GM23338 (cell line): Measurements from ENCODE around the gene FLG2. TPM values are rescaled to one million over a fixed set of nuclear protein-coding genes. Genes with fewer than 3 reads are reported as not detected.

Experiments
- ATAC-seq: fragments of 200-7000 bp; cut with Tn5 transposase; 3 replicates; pipeline ENCODE4 v1.9.1; 2020
- DNase-seq: peaks from one replicate; pipeline ENCODE4 v3.0.0-alpha.2; 2015; ENCODE audit warnings: low spot score
- H2AFZ ChIP-seq: fragments of 200-600 bp; sonication (generic); 2 replicates; pipeline ENCODE4 v1.8.0; 2016; ENCODE audit warnings: antibody characterized with exemption, mild to moderate bottlenecking, moderate library complexity
- H3F3A ChIP-seq: fragments of 200-600 bp; sonication (generic); replicated peaks from 2 replicates; pipeline ENCODE4 v1.8.0; 2017; ENCODE audit warnings: antibody characterized with exemption, mixed run types, low read depth
- H3K27ac ChIP-seq: fragments of 200-600 bp; sonication (generic); 2 replicates; pipeline ENCODE4 v1.6.1; 2016; ENCODE audit warnings: low read depth
- H3K27me3 ChIP-seq: fragments of 200-600 bp; sonication (generic); 2 replicates; pipeline ENCODE4 v1.8.0; 2016; ENCODE audit warnings: mild to moderate bottlenecking, mixed run types, moderate library complexity; ENCODE audit not compliant: insufficient read depth
- H3K36me3 ChIP-seq: fragments of 200-600 bp; sonication (generic); 2 replicates; pipeline ENCODE4 v1.8.0; 2016; ENCODE audit warnings: mild to moderate bottlenecking; ENCODE audit not compliant: insufficient read depth
- H3K4me1 ChIP-seq: fragments of 200-600 bp; sonication (generic); 2 replicates; pipeline ENCODE4 v1.8.0; 2016; ENCODE audit warnings: mild to moderate bottlenecking, moderate library complexity; ENCODE audit not compliant: insufficient read depth
- H3K4me2 ChIP-seq: fragments of 200-600 bp; sonication (generic); 2 replicates; pipeline ENCODE4 v1.7.1; 2017; ENCODE audit warnings: mixed run types
- H3K4me3 ChIP-seq: fragments of 200-600 bp; sonication (generic); 2 replicates; pipeline ENCODE4 v1.6.1; 2016; ENCODE audit warnings: mixed run types
- H3K79me2 ChIP-seq: fragments of 200-600 bp; sonication (generic); replicated peaks from 2 replicates; pipeline ENCODE4 v1.8.0; 2017; ENCODE audit warnings: mild to moderate bottlenecking; ENCODE audit not compliant: insufficient read depth
- H3K9me2 ChIP-seq: fragments of 200-600 bp; sonication (generic); 2 replicates; pipeline ENCODE4 v1.8.0; 2017; ENCODE audit not compliant: insufficient read depth
- H4K20me1 ChIP-seq: fragments of 200-600 bp; sonication (generic); replicated peaks from 2 replicates; pipeline ENCODE4 v1.8.0; 2017; ENCODE audit warnings: mild to moderate bottlenecking; ENCODE audit not compliant: insufficient read depth
- H3K27ac Mint-ChIP-seq: 2 replicates; pipeline ENCODE4 v1.8.0; 2020; ENCODE audit warnings: inconsistent platforms, mild to moderate bottlenecking, moderate library complexity, mixed read lengths
- H3K27me3 Mint-ChIP-seq: 3 replicates; pipeline ENCODE4 v1.8.0; 2022; ENCODE audit warnings: low read depth, mild to moderate bottlenecking, moderate library complexity, mixed read lengths, inconsistent platforms; ENCODE audit not compliant: insufficient read depth, poor library complexity
- H3K36me3 Mint-ChIP-seq: 3 replicates; pipeline ENCODE4 v1.8.0; 2021; ENCODE audit warnings: low read depth, mild to moderate bottlenecking, inconsistent platforms, moderate library complexity, mixed read lengths
- H3K4me1 Mint-ChIP-seq: 3 replicates; pipeline ENCODE4 v1.8.0; 2020; ENCODE audit warnings: mild to moderate bottlenecking, inconsistent platforms, mixed read lengths
- H3K4me3 Mint-ChIP-seq: 3 replicates; pipeline ENCODE4 v1.8.0; 2021; ENCODE audit warnings: moderate library complexity, mild to moderate bottlenecking, inconsistent platforms, mixed read lengths
- H3K9me3 Mint-ChIP-seq: 3 replicates; pipeline ENCODE4 v1.8.0; 2020; ENCODE audit warnings: moderate library complexity, mild to moderate bottlenecking, inconsistent platforms, mixed read lengths
- CREB1 ChIP-seq: fragments of 250-450 bp; sonication (Bioruptor Pico); IDR thresholded peaks from 2 replicates; pipeline ENCODE4 v1.5.0; 2020; ENCODE audit warnings: low read depth, mild to moderate bottlenecking, moderate library complexity
- CTCF ChIP-seq, 2 experiments: fragments of 200-600 bp in 1 of 2; sonication (generic) in 1 of 2; conservative IDR thresholded peaks; 2 replicates each; pipeline versions ENCODE4 v1.5.1 to v1.6.1; 2016 to 2017; ENCODE audit warnings: antibody characterized with exemption in 2 of 2, low read depth in 2 of 2, mild to moderate bottlenecking in 2 of 2, moderate library complexity in 1 of 2
- ETS1 ChIP-seq: IDR thresholded peaks from 2 replicates; pipeline ENCODE4 v1.6.1; 2016; ENCODE audit warnings: antibody characterized with exemption
- EZH2 ChIP-seq: fragments of 200-600 bp; sonication (generic); IDR thresholded peaks from one replicate; pipeline ENCODE4 v1.8.0; 2017; ENCODE audit warnings: antibody characterized with exemption, mild to moderate bottlenecking, low read depth; ENCODE audit not compliant: unreplicated experiment
- EZH2phosphoT487 ChIP-seq: fragments of 200-600 bp; sonication (generic); IDR thresholded peaks from one replicate; pipeline ENCODE4 v1.8.1; 2018; ENCODE audit warnings: antibody characterized with exemption; ENCODE audit not compliant: unreplicated experiment
- JUNB ChIP-seq: IDR thresholded peaks from one replicate; pipeline ENCODE4 v1.6.1; 2016; ENCODE audit warnings: antibody characterized with exemption; ENCODE audit not compliant: unreplicated experiment
- NANOG ChIP-seq: IDR thresholded peaks from 2 replicates; pipeline ENCODE4 v1.6.1; 2016; ENCODE audit warnings: antibody characterized with exemption, borderline replicate concordance
- STAT1 ChIP-seq: IDR thresholded peaks from one replicate; pipeline ENCODE4 v1.6.1; 2016; ENCODE audit warnings: antibody characterized with exemption; ENCODE audit not compliant: unreplicated experiment
- ZNF114 ChIP-seq: fragments of 250-450 bp; sonication (Bioruptor Pico); IDR thresholded peaks from 2 replicates; pipeline ENCODE4 v1.5.0; 2020; ENCODE audit warnings: mild to moderate bottlenecking, moderate library complexity
- ZNF331 ChIP-seq: fragments of 250-450 bp; sonication (Bioruptor Pico); IDR thresholded peaks from 2 replicates; pipeline ENCODE4 v1.5.0; 2020; ENCODE audit warnings: low read depth, mild to moderate bottlenecking, moderate library complexity
- ZNF462 ChIP-seq: fragments of 250-450 bp; sonication (Bioruptor Pico); IDR thresholded peaks from 2 replicates; pipeline ENCODE4 v1.5.0; 2020; ENCODE audit warnings: mild to moderate bottlenecking, moderate library complexity
- long read RNA-seq: library from polyadenylated mRNA; unstranded; transcript quantifications from one replicate; pipeline ENCODE4 v2.0.0, GENCODE V29; 2020; ENCODE audit not compliant: unreplicated experiment
- polyA plus RNA-seq: library from polyadenylated mRNA; unstranded; fragments of >200 nt; fragmentation: Nextera tagmentation; extraction: Ambion mirVana; gene quantifications from 2 replicates; pipeline ENCODE4 v1.2.1, GENCODE V29; 2016
- total RNA-seq: library from RNA; depleted of rRNA; stranded (reverse); fragments of >200 nt; shearing (Covaris generic); gene quantifications from 2 replicates; pipeline ENCODE4 v1.2.3, GENCODE V29; 2014; rRNA removed
- TF ChIP-seq, protein P1 (sequence below): IDR thresholded peaks from one replicate; pipeline ENCODE4 v1.6.1; 2018; ENCODE audit warnings: antibody characterized with exemption; ENCODE audit not compliant: unreplicated experiment

The FLG2 gene
- total RNA-seq (not detected in 2 replicates), polyA plus RNA-seq (not detected in 2 replicates)
- long read RNA-seq = 0 reads

DNA sequence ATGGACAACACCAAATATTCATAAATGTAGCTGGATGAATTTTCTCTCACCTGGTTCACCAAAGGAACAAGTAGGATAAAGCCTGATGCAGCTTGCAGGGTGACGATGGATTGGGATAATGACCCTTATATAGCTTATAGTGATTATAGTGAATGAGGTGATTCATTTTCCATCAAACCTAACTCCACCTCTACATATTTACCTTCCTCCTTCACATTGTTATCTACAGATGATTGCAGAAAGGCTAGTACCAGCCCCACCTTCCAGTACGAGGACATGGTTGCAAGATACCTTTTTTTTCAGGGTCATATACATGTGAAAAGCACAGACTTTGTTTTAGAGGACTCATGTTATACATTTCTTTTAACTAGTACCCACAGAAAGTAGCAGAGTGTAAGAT lies at the start of gene FLG2:
Gene FLG2, minus strand, starts transcription at position 101 of the 400 bp plus-strand sequence. CDS start 1,122 bp downstream, outside the sequence.
- Histone ChIP-seq H3K27ac (no peak within 1 kb of the TSS), H3F3A (no peaks in the 10 kb centered on the region), H4K20me1 (no peaks in the 10 kb centered on the region), H2AFZ (no peak within 1 kb of the TSS), H3K27me3 (no peaks in the 10 kb centered on the region), H3K79me2 (no peaks in the 10 kb centered on the region), H3K9me2 (peaks cover 11% of the 10 kb centered on the region), H3K36me3 (no peaks in the 10 kb centered on the region; the same call in 1 of the 2 replicates), H3K4me2 (no peak within 1 kb of the TSS), H3K4me1 (no peaks in the 10 kb centered on the region), H3K4me3 (no peak within 1 kb of the TSS)
- H3K9me3 Mint-ChIP-seq = peaks cover 26% of the 10 kb centered on the region
- no peak for ATAC-seq
- peaks cover 2% of the 10 kb centered on the region for H3K27me3 Mint-ChIP-seq
- H3K4me1 Mint-ChIP-seq = no peaks in the 10 kb centered on the region
- DNase-seq = no peak
- H3K27ac Mint-ChIP-seq = no peak within 1 kb of the TSS
- peaks cover 7% of the 10 kb centered on the region; the same call in 2 of the 3 replicates for H3K36me3 Mint-ChIP-seq
- no peak within 1 kb of the TSS for H3K4me3 Mint-ChIP-seq
- TF ChIP-seq ZNF331 (CRISPR knock-in tag) (no peak), CREB1 (CRISPR knock-in tag) (no peak), STAT1 (no peak), JUNB (no peak), EZH2phosphoT487 (no peak), NANOG (no peak), ZNF114 (CRISPR knock-in tag) (no peak), CTCF (conservative IDR thresholded peaks at IDR 0.05; ENCODE audit: low read depth in 2 of 2) (no peak), ETS1 (no peak), ZNF462 (CRISPR knock-in tag) (no peak), EZH2 (no peak)
- TF ChIP-seq, protein P1, sequence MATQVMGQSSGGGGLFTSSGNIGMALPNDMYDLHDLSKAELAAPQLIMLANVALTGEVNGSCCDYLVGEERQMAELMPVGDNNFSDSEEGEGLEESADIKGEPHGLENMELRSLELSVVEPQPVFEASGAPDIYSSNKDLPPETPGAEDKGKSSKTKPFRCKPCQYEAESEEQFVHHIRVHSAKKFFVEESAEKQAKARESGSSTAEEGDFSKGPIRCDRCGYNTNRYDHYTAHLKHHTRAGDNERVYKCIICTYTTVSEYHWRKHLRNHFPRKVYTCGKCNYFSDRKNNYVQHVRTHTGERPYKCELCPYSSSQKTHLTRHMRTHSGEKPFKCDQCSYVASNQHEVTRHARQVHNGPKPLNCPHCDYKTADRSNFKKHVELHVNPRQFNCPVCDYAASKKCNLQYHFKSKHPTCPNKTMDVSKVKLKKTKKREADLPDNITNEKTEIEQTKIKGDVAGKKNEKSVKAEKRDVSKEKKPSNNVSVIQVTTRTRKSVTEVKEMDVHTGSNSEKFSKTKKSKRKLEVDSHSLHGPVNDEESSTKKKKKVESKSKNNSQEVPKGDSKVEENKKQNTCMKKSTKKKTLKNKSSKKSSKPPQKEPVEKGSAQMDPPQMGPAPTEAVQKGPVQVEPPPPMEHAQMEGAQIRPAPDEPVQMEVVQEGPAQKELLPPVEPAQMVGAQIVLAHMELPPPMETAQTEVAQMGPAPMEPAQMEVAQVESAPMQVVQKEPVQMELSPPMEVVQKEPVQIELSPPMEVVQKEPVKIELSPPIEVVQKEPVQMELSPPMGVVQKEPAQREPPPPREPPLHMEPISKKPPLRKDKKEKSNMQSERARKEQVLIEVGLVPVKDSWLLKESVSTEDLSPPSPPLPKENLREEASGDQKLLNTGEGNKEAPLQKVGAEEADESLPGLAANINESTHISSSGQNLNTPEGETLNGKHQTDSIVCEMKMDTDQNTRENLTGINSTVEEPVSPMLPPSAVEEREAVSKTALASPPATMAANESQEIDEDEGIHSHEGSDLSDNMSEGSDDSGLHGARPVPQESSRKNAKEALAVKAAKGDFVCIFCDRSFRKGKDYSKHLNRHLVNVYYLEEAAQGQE = no peak
